AG08396 (cell line): Measurements from ENCODE around the gene PKD1.
"Not testable (repeated sequence)": the region's sequence is repeated elsewhere in the genome, so short reads cannot be mapped to it uniquely, and the experiment has no call there.

Experiments
- DNase-seq: peaks from one replicate; pipeline ENCODE4 v3.0.0; 2012; ENCODE audit warnings: low spot score, mixed read lengths

Gene PKD1

GRCh38 chr16:2150418-2151187, 14.9 kb upstream of the PKD1 start:
- DNase-seq: no peak

- no peak for DNase-seq
These were observed 14.1 kb upstream of the PKD1 start for GRCh38 chr16:2149630-2150417.

- no peak for DNase-seq
These were observed 13.3 kb upstream of the PKD1 start for GRCh38 chr16:2148714-2149629.

- peak; percentile 81 for DNase-seq
These were observed 12.4 kb upstream of the PKD1 start, which contains the start of gene RAB26 for GRCh38 chr16:2147981-2148671. Gene RAB26, plus strand, starts transcription at chr16:2148625. Its CDS starts 159 bp downstream, at chr16:2148784.

GRCh38 chr16:2147378-2147777, 11.7 kb upstream of the PKD1 start:
- no peak for DNase-seq

- no peak for DNase-seq
These were observed 10.1 kb upstream of the PKD1 start for GRCh38 chr16:2145843-2146242.

GRCh38 chr16:2143878-2144485, 8.3 kb upstream of the PKD1 start:
- DNase-seq: no peak

GRCh38 chr16:2142942-2143877, 7.5 kb upstream of the PKD1 start:
- peak; percentile 3 for DNase-seq

- DNase-seq: not testable (repeated sequence)
These were observed 627 bp downstream of the PKD1 start for GRCh38 chr16:2135071-2135470.

GRCh38 chr16:2133797-2134196, 1.9 kb downstream of the PKD1 start:
- DNase-seq: not testable (repeated sequence)

GRCh38 chr16:2129890-2130447, 5.7 kb downstream of the PKD1 start:
- DNase-seq: not testable (repeated sequence)

- DNase-seq: not testable (repeated sequence)
These were observed 6.4 kb downstream of the PKD1 start for GRCh38 chr16:2129251-2129650.

GRCh38 chr16:2127630-2128280, 7.9 kb downstream of the PKD1 start:
- DNase-seq: not testable (repeated sequence)

GRCh38 chr16:2126928-2127556, 8.7 kb downstream of the PKD1 start:
- not testable (repeated sequence) for DNase-seq

GRCh38 chr16:2126161-2126743, 9.4 kb downstream of the PKD1 start:
- DNase-seq: not testable (repeated sequence)

- DNase-seq: not testable (repeated sequence)
These were observed 10.1 kb downstream of the PKD1 start for GRCh38 chr16:2125609-2126008.

GRCh38 chr16:2124694-2125444, 10.8 kb downstream of the PKD1 start:
- peak; percentile 36 for DNase-seq
